HepG2 (cell line): ENCODE measurements around the gene EYA3.

Experiments
- CEBPB ChIP-seq: IDR thresholded peaks from 2 replicates; pipeline ENCODE4 v1.6.1; 2011; ENCODE audit warnings: low read depth, low read length, improper control_type of control experiment, borderline replicate concordance
- DPF2 ChIP-seq: sonication (generic); formaldehyde crosslinking; IDR thresholded peaks from 2 replicates; pipeline ENCODE4 v1.4.0; 2020; ENCODE audit warnings: mild to moderate bottlenecking, low read depth, missing genetic modification reagents, borderline replicate concordance
- ELF4 ChIP-seq: sonication (generic); formaldehyde crosslinking; IDR thresholded peaks from 2 replicates; pipeline ENCODE4 v1.5.0; 2020; ENCODE audit warnings: missing genetic modification reagents, mild to moderate bottlenecking, moderate library complexity, borderline replicate concordance
- NFYC ChIP-seq: IDR thresholded peaks from 2 replicates; pipeline ENCODE4 v1.6.1; 2016; ENCODE audit warnings: missing genetic modification reagents, missing compliant biosample characterization
- SMAD3 ChIP-seq: sonication (generic); formaldehyde crosslinking; IDR thresholded peaks from 2 replicates; pipeline ENCODE4 v1.4.0; 2020; ENCODE audit warnings: missing genetic modification reagents
- ZNF333 ChIP-seq: sonication (generic); formaldehyde crosslinking; IDR thresholded peaks from 2 replicates; pipeline ENCODE4 v1.4.0; 2020; ENCODE audit warnings: mild to moderate bottlenecking, missing genetic modification reagents, borderline replicate concordance
- TF ChIP-seq, protein P1 (sequence below): sonication (generic); formaldehyde crosslinking; IDR thresholded peaks from 2 replicates; pipeline ENCODE4 v1.5.0; 2020; ENCODE audit warnings: mild to moderate bottlenecking, missing genetic modification reagents, moderate library complexity
- TF ChIP-seq, protein P2 (sequence below): sonication (generic); formaldehyde crosslinking; IDR thresholded peaks from 2 replicates; pipeline ENCODE4 v1.4.0; 2020; ENCODE audit warnings: mild to moderate bottlenecking, missing genetic modification reagents

DNA sequence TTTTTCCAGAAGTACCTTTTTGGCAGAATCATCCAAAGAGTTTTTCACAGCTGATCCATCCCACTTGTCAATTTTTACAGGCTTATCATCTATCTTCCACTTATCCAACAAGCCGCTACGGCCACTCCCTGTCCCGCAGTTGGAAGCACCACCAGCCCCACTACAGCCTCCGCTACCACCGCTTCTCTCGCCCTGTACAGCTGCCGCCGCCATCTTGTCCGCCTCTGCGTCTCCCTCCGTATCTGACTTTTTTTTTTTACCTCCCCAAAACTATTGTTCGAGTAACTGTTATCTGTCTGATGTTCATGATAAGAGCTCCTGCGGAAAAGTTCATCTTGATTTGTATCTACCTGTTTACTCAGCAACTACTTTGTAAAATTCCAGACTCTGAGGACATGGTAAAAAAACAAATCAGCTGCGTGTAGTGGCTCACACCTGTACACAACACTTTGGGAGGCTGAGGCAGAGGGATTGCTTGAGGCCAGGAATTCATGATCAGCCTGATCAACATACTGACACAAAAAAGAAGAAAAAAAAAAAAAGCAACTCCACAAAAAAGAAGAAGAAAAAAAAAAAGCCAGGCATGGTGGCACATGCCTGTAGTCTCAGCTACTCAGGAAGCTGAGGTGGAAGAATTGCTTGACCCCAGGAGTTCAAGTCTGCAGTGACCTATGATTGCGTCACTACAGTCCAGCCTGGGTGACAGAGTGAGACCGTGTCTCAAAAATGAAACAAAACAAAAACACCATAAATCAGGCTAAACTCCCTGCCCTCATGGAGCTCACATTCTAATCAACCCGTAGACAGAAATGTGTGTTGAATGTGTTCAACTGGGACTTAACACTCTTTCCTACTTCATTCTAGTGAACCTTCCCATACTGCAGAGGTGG is 8.0 kb upstream of the EYA3 start:
- TF ChIP-seq CEBPB = peak; percentile 67; the same call in 1 of the 2 replicates
- no peak for TF ChIP-seq SMAD3
- TF ChIP-seq DPF2 (CRISPR knock-in tag) = no peak
- TF ChIP-seq ELF4 (CRISPR knock-in tag) = no peak
- TF ChIP-seq NFYC (CRISPR knock-in tag) = no peak
- TF ChIP-seq ZNF333 (CRISPR knock-in tag) = no peak
- TF ChIP-seq, protein P1, sequence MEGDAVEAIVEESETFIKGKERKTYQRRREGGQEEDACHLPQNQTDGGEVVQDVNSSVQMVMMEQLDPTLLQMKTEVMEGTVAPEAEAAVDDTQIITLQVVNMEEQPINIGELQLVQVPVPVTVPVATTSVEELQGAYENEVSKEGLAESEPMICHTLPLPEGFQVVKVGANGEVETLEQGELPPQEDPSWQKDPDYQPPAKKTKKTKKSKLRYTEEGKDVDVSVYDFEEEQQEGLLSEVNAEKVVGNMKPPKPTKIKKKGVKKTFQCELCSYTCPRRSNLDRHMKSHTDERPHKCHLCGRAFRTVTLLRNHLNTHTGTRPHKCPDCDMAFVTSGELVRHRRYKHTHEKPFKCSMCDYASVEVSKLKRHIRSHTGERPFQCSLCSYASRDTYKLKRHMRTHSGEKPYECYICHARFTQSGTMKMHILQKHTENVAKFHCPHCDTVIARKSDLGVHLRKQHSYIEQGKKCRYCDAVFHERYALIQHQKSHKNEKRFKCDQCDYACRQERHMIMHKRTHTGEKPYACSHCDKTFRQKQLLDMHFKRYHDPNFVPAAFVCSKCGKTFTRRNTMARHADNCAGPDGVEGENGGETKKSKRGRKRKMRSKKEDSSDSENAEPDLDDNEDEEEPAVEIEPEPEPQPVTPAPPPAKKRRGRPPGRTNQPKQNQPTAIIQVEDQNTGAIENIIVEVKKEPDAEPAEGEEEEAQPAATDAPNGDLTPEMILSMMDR (CRISPR knock-in tag) = no peak
- TF ChIP-seq, protein P2, sequence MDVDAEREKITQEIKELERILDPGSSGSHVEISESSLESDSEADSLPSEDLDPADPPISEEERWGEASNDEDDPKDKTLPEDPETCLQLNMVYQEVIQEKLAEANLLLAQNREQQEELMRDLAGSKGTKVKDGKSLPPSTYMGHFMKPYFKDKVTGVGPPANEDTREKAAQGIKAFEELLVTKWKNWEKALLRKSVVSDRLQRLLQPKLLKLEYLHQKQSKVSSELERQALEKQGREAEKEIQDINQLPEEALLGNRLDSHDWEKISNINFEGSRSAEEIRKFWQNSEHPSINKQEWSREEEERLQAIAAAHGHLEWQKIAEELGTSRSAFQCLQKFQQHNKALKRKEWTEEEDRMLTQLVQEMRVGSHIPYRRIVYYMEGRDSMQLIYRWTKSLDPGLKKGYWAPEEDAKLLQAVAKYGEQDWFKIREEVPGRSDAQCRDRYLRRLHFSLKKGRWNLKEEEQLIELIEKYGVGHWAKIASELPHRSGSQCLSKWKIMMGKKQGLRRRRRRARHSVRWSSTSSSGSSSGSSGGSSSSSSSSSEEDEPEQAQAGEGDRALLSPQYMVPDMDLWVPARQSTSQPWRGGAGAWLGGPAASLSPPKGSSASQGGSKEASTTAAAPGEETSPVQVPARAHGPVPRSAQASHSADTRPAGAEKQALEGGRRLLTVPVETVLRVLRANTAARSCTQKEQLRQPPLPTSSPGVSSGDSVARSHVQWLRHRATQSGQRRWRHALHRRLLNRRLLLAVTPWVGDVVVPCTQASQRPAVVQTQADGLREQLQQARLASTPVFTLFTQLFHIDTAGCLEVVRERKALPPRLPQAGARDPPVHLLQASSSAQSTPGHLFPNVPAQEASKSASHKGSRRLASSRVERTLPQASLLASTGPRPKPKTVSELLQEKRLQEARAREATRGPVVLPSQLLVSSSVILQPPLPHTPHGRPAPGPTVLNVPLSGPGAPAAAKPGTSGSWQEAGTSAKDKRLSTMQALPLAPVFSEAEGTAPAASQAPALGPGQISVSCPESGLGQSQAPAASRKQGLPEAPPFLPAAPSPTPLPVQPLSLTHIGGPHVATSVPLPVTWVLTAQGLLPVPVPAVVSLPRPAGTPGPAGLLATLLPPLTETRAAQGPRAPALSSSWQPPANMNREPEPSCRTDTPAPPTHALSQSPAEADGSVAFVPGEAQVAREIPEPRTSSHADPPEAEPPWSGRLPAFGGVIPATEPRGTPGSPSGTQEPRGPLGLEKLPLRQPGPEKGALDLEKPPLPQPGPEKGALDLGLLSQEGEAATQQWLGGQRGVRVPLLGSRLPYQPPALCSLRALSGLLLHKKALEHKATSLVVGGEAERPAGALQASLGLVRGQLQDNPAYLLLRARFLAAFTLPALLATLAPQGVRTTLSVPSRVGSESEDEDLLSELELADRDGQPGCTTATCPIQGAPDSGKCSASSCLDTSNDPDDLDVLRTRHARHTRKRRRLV (CRISPR knock-in tag) = no peak
